EL (cell line): ENCODE data around the gene UQCRQ.
"Not testable (repeated sequence)": the region's sequence is repeated elsewhere in the genome, so short reads cannot be mapped to it uniquely, and the experiment has no call there.

Experiments used
- DNase-seq: peaks from one replicate; pipeline ENCODE4 v3.0.0-alpha.2; 2016

The UQCRQ gene

DNA sequence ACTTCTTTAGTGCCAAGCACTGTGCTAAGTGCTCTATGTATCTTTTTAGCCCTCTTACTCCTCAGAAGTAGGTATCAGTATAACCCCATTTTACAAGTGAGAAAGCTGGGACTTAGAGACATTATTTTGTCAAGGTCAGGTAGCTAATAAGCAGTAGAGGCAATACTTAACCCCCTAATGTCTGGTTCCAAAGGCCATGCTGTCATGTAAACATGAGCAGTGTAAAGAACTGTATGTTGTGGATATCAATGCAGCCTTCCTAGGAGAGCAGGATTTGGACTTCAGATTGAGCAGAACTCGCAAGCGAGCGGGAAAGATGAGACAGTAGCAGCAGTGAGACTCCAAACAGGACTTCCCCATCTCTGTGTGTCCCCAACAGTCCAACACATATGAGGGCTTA is 32.4 kb upstream of the UQCRQ start:
- no peak for DNase-seq

DNA sequence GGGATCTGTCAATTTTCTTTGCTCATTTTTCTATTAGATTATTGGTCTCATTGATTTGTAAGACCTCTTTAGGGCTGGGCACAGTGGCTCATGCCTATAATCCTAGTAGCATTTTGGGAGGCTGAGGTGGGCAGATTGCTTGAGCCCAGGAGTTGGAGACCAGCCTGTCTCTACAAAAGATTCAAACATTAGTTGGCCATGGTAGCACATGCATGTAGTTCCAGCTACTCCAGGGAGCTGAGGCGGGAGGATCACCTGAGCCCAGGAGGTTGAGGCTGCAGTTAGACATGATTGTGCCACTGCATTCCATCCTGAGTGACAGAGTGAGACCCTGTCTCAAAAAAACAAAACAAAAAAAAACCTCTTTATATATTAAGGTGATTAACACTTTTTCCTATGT is 29.6 kb upstream of the UQCRQ start:
- no peak for DNase-seq

DNA sequence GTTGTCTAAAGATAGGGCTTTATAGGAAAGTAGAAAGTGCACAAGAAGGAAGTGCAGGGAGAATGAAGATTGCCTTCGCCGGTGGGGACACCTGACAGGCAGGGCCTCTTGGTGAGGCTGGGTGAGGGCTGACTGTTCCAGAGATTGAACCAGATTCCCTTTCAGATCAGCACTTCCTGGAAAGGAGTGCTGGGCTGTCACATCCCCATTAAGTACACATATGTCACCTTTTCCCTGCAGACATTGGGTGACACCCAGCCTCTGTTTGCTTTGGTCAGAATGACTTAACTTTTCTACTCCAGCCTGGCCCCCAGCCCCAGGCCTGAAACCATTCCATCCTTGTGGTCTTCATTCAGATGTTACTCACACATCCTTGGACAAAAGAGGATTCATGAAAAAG is 28.6 kb upstream of the UQCRQ start:
- DNase-seq: no peak

DNA sequence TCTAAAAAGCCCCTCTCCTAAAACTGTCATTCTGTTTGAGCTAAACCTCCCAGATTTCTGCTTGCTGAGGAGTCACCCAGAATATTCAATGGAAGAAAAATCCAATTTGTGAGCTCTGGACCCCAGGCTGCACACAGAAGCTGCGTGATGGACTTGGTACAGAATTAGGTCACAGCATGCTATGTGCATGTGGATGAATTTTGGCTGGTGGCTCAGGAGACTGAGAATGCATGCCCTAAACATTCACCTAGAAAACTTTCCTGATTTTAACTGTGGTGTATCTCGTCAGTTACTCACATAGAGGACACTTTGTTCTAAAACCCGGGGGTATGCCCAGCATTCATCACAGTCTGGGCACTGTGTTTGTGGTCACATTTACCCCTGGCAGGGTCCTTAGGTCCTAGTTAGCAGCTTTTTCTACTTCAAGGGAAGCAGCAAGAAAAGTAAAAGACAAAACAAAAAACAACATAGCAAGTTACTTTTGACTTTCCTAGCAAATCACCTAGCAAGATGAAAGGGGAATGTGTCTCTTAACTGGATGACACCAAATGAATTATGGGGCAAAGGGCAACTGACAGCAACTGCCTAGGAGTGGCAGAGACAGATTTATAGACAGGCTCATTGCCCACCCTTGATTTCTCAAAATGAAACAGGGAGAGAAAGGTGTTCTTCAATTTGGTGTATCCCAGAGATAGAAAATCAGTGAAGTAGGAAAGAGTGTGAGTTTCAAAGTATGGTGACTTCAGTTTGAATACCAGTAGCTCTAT is 27.7 kb upstream of the UQCRQ start:
- DNase-seq: no peak

DNA sequence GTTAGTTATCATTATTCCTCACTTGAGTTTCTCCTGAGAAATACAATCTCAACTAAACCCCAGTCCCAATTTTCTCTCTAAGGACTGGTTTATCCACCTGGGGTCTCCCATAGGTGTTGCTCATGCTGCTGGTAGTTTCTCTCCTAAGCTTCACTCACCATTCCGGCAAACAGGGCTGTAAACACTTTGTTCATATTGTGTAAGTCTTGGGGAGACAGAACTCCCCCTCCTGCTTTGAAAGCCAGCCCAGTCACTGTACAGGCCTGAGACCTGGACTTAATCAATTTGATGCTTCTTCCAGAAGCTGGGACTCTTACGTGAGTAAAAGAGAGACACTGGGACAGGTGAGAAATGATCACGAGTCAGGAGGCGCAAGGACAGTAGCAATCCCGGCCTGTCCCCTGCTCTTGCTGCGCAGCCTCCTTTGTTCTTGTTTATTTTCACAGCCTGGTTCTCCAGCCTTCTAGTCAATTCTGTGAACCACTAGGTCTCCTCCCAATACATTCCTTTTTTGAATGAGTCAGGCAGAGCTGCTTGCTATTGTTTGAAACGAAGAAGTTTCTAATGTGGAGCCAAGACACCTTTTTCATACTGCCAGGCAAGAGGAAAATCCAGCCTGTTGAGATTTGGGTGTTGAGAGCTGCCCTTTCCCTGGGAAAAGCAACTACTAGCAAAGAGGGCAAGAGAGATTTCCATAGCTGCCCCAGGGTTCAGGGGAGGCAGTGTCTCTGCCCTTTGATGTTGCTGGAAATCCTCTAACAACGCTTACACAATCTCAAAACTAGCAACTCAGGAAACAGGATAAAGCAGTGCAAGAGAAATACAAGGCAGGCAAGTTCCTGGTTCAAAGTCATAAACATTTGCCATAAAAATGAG is 26.8 kb upstream of the UQCRQ start:
- peak; percentile 62 for DNase-seq

DNA sequence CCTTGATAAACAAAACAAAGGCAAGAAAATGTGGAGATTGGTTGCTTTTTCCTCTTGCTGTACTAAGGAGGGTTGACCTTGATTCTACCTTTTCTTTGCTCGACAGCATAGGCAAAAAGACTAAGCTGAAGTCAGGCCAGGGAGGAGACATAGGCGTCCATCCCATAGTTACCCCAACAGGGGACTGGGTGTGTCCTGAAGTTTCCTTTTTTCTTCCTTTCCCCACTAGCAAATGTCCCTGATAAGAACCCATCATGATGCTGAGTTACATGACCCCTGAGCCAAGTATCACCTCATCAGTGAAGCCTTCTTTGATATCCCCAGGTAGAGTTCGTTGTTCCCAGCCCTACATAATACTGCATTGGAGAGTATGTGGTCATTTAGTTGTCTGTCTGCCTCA is 26.1 kb upstream of the UQCRQ start:
- DNase-seq: no peak

DNA sequence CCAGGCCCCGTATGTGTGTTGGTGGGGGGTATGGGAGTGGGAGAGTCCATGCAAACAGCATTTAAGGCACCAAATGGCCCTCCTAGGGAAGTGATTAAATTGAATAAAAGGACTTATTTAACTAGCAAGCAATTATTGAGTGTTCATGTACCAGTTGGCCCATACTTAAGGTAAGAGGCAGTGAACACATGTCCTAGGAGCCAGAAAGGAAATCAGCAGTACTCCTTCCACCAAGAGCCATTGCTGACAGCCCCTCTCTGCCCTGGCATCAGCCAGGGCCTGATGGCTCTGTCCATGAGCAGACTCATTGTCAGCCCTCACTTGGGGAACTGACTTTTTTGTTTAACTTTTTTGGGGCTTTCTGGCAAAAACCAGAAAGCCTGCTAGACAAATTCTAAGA is 25.5 kb upstream of the UQCRQ start:
- DNase-seq: no peak

DNA sequence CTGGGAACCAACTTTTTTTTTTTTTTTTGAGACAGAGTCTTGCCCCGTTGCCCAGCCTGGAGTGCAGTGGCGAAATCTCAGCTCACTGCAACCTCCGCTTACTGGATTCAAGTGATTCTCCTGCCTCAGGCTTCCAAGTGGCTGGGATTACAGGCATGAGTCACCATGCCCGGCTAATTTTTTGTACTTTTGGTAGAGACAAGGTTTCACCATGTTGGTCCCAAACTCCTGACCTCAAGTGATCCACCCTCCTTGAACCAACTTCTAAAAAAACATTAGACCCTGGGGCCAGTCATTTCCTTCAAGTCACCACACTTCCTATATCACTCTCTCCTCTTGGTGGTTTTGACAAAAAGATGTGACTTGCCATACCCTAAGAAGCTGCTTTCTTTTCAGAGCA is 25.1 kb upstream of the UQCRQ start:
- peak; percentile 64 for DNase-seq

DNA sequence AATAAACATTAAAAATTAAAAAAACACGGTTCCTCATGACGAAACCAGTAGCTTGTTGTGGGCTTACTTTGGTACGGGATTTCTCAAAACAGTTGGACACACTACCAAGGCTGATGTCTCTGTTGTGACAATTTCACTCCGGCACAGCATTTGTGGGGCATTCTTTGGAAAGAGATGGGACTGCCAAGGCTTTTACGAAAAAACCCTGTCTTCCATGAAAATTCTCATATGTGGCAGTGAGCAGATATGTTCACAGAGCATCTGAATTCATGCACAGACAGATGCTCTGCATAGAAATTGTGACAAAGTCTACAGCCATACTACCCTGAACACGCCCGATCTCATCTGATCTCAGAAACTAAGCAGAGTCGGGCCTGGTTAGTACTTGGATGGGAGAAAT is 18.2 kb upstream of the UQCRQ start:
- DNase-seq: no peak

DNA sequence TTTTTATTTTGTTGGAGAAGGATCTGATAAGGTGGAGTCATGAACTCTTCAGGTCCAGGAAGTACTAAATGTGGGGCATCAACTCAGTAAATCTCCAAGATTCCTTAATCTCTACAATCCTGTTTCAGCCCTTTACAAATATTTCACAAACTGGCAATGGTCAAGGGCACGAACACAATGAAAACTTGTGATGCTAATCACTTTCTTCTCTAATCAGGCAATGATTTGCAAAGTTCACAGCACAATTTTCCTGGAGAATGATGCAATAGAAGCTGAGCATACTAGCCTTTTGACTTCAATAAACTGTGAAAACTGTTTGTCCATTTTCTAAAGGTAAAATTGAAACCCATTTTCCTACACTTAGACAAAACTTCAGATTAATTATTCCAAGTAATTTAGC is 17.1 kb upstream of the UQCRQ start:
- no peak for DNase-seq

DNA sequence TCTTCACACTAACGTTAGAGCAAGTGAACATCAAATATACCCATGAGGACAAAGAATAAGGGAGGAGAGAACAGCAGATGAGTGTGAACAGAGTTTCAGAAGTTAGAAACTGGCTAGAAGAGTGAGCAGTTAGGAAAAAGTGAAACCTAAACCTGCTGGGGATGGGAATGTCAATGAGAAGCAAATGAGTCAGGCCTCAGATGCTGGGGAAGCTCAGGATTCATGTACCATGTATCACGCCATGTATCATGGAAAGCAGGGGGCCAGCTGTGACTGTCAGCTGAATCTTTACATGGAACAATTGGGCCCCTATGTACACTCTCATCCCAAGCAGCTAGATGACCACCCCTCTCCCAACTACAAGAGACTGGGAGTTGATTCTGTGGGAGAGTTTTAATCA is 16.4 kb upstream of the UQCRQ start:
- DNase-seq: peak; percentile 47

DNA sequence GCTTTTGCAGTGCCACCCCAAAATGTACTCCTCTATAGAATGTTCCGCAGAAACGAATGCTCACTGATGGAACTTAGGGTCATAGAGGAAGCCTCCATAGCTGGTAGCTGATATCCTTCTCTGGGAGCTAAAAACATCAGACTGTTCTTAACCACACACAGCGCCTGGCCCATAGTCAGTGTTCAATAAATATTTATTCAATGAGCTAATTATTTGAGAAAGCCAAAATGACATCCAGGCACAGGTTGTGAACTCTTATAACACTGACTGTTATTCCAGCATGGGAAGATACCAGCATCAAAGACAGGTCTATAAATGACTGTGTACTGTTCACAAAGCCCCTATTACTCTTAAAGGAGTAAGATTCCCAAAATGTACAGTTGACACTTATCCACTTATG is 13.1 kb upstream of the UQCRQ start:
- no peak for DNase-seq

DNA sequence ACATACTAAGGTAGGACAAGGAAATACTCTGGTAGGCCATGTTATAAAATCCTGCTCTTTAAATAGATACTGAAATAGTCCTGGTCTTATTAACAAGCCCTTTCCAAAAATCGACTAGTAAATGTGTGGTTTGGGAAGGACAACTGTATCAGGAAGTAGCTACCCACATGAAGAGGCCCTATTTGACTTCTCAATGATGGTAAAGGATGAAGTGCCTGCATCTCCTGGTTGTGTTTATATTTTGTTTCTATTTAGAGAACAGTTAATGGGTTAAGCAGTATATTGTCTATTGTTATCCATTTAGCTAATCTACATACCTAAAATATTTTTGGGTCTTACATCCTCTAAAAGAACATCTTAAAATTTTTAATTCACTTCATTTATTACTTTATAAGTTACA is 12.7 kb upstream of the UQCRQ start:
- no peak for DNase-seq

DNA sequence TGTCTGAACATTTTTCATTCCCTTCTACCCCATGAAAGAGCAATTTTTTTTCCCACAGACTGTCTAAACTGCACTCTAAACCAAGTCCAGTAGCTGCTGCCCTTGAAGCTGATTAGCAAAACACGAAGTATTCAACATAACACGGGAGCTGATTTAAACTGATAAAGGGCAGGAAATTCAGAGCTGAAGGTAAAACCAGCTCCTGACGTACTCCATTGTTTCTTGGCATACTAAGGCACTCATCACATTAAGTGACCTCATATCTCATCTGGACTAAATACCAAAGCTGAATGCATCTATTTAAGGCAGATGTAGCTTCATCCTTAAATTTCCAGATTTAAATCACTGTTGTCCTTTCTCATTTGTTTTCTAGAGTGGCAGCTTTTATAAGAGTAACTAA is 12.1 kb upstream of the UQCRQ start:
- no peak for DNase-seq

DNA sequence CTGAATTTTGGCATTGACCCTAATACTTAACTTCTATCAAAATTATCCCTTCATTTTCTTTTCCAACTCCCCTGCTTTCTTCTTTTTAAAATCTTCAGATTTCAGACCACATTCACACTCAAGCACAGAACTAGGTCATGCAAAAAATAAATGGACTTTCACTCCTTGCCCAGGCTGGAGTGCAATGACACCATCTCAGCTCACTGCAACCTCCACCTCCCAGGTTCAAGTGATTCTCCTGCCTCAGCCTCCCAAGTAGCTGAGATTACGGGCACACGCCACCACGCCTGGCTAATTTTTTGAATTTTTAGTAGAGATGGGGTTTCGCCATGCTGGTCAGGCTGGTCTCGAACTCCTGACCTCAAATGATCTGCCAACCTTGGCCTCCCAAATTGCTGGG is 11.4 kb upstream of the UQCRQ start:
- not testable (repeated sequence) for DNase-seq

DNA sequence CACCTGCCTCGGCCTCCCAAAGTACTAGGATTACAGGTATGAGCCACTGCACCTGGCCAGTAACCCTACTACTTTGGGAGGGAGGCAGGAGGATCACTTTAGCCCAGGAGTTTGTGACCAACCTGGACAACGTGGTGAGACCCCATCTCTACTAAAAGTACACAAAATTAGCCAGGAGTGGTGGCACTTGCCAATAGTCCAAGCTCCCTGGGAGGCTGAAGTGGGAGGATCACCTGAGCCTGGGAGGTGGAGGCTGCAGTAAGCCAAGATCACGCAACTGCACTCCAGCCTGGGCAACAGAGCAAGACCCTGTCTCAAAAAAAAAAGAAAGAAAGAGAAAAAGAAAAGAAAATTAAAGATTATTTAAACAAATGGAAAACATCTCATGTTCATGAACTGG is 10.4 kb upstream of the UQCRQ start:
- no peak for DNase-seq

DNA sequence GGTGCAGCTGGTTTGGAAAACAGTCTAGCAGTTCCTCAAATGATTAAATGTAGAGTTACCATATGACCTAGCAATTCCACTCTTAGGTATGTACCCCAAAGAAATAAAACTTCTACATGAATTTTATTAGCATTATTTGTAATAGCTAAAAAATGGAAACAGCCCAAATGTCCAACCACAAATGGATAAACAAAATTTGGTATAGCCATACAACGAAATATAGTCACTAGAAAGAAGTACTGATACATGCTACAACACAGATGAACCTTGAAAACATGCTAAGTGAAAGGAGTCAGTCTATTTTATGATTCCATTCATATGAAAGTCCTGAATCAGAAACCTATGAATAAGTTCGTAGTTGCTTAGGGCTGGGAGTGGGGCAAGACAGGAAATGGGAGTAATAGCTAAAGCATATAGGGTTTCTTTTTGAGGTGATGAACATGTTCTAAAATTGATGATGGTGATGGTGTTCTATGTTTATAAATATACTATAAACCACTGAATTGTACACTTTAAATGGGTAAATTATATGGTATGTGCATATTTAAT is 6.5 kb upstream of the UQCRQ start:
- DNase-seq: no peak

DNA sequence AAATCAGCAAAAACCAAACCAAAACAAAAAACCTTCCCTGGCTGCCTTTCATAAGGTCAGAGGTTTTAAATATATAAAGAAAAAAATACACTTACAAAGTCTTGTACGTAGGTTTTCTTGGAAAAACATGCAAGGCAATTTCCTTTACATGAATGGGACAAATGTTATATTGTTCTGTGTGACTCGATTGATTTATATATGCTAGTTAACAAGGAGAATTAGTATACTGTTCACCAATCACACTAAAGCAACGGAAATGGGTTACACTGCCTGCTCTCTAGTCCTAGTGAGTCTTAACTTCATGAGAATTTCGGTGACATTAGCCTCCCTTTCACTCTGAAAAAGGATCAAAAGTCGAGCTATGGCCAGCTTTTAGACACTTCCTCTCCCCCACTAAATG is 5.7 kb upstream of the UQCRQ start:
- DNase-seq: no peak

DNA sequence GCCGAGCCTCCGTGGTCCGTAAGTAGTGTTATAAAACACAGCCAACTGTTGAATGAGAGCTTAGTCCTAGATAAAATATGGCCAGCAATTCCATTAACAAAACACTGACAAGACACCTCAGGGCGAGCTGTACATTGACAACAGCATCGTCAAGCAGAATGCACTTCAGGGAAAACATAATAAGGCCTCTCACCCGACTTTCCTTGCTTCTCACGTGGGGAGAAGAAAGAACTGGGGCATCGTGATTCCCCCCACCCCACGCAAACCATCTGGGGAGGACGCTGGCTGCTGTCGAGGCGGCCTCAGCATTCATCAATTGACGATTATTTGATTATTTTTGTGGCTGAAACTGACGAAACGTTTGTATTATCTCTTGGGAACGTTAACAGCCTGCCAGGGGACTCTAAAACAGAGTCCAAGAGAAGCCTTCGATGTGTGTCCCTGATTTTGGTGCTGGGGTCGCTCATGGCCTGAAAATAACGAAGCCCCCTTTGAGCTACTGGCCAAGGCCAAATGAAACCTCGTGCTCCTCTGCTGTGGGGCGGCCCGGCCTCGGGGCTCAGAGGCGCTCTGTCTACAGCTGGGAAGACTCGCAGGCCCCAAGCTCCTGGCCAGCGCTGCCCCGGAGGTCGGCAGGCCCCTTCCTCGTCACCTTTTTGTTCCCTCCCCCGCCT is 637 bp upstream of the UQCRQ start:
- no peak for DNase-seq

DNA sequence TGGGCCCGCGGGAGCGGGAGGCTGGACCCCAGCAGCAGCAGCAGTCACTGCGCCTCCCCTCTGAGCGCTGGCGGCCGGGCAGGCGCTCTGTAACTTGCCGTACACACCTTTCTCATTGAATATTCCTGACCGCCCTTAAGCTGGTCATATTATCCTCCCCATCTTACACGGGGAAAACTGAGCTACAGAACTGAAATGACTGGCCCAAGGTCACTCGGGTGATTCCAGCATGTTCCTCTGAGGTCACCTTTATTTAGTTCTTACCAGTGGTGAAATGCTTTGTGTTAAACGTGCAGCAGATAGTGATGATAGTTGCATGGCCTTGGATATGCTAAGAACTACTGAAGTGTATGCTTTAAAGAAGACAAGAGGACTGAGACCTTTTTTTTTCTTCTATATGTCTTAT is 607 bp downstream of the UQCRQ start:
- DNase-seq: no peak

DNA sequence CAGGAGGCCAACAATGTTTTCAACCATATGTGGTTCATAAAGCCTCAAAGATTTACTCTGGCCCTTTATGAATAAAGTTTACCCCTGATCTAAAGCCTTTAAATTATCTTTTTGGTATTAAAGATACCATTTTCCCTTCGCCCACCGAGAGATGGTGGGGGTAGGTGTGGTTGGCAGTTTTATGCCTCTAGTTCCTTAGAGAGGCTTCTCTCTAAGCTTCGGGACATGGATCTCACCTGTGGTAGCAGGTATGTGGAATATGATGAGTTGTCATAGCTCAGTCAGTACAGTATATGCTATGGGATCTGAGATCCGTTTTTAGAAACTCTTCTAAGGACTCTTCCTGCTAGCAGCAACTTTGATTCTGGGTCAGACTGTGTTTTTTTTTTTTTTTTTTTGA is 2.3 kb downstream of the UQCRQ start:
- DNase-seq: no peak

DNA sequence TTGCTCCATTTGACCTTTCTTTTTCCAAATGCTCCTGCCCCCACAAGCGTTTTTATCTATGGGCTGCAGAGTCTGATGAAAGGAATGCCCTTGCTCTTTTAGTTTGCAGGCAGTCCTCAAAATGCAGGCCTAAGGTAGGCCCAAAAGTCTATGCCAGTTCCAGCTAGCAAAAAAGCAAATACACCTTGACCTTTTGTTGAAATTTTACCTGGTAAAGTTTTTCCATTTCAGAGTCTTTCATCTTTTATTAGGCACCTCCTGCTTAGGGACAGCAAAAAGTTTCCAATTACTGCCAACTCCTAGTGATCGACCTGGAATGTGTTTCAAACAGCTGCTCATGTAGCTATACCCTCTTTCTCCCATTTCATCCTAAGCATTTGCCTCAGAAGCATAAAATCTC is 4.4 kb downstream of the UQCRQ start:
- DNase-seq: no peak

DNA sequence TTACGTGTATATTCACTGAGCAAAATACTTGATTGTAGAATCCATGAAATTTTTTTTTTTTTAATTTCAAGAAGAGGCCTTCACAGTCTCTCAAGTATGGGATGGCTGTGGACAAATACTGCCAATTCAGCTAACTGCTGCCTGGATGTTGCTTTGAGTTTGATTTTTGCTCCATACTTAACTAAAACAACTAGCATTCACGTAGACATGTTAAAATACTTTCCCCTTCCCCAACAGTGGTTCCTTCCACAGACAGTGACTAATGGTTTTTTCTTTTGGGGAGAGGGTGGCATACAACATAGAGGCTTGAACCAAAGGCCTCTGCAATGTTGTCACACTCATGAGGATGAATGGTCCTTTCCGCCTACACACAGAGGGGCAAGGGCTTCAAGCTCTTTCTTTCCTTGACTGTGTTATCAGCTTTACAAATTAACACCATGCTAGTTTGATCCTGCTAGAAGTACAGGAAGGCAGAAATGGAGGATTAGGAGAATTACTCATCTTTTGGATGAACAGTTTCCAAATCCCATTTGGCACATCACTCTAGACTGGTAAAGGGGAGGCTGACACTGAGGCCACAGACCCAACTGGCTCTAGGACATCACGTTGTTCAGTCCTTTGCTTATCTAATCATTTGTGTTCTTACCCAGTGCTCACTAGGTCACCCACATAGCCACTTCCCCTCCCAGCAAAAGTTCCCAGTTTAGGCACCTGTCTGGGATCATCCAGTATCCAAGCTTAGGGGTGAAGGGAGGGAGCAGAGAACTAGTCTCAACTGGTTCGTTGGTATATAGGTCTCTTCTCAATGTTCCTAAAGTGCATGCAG is 5.2 kb downstream of the UQCRQ start:
- DNase-seq: no peak
